Measurements from ENCODE around the gene UBXN11.

DNA sequence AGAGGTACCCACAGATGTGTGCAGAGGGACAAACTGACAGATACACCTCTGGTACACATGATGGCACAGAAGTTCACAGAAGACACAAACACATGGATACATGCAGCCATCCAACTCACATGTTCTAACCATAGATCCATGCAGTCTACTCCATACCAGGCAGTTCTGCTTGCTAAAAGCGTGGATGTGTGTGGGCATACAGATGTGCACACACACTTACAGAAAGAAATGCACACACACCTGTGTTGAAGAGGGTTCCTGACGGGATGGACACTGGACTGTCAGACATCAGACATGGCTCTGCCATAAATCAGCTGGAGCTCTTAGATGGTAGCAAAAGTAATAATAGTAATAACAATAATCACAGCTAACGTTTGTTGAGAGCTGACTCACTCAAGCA lies 18.1 kb upstream of the UBXN11 start:
- TF ChIP-seq TAF1 (IDR thresholded peaks at IDR 0.05; ENCODE audit: borderline replicate concordance, low read depth, low read length) (no peak), POLR2AphosphoS5 (IDR thresholded peaks at IDR 0.05; ENCODE audit: low read depth, low read length) (no peak), POLR2A (IDR thresholded peaks at IDR 0.05; ENCODE audit: low read depth, low read length) (no peak)

Measured in GM12892 (cell line).